Metanephros (tissue), 1 donor: ENCODE results near the gene ZBTB49. TPM values are rescaled to one million over a fixed set of nuclear protein-coding genes. Genes with fewer than 3 reads are reported as not detected.

Source experiments
- total RNA-seq: library from RNA; depleted of rRNA; stranded (reverse); fragments of >200 nt; gene quantifications from one replicate; pipeline ENCODE4 v1.2.3, GENCODE V29; 2014

Gene ZBTB49
- total RNA-seq = 5.5 TPM

GRCh38 chr4:4289941-4290850 is at the start of gene ZBTB49, which contains the start of gene LYAR:
TSS of gene ZBTB49 (plus strand) at chr4:4290251. CDS start at chr4:4299946, 9,695 bp downstream.
TSS of gene LYAR (minus strand) at chr4:4290154. CDS start at chr4:4283742, 6,412 bp downstream.

GRCh38 chr4:4248029-4248884 is 41.8 kb upstream of the ZBTB49 start, which contains the start of gene TMEM128:
TSS of gene TMEM128 (minus strand) at chr4:4248223. CDS start at chr4:4248202, 21 bp downstream.

Other genes with a start within 250 kb of the ZBTB49 start
- gene OTOP1, start 63.3 kb upstream of the ZBTB49 start, total RNA-seq = not detected
- 25.2 TPM for gene TMEM128, start 42.0 kb upstream of the ZBTB49 start, total RNA-seq
- 4.6 TPM for gene LYAR, start 97 bp upstream of the ZBTB49 start, total RNA-seq
- gene NSG1, start 96.9 kb downstream of the ZBTB49 start, total RNA-seq = 1.3 TPM